Right renal pelvis (tissue), 4 donors: ENCODE results near the gene NAIP. TPM values are rescaled to one million over a fixed set of nuclear protein-coding genes. Genes with fewer than 3 reads are reported as not detected.
"Not testable (repeated sequence)": the region's sequence is repeated elsewhere in the genome, so short reads cannot be mapped to it uniquely, and the experiment has no call there.

Experiments used
- DNase-seq, 4 donors: peaks; one replicate each; pipeline ENCODE4 v3.0.0-alpha.2; 2013; ENCODE audit warnings: low read depth in 4 of 4, low spot score in 3 of 4, missing footprints in 1 of 4
- polyA plus RNA-seq, 4 donors: library from polyadenylated mRNA; unstranded; fragments of 120-200 nt; gene quantifications; one replicate each; pipeline ENCODE4 v1.2.1, GENCODE V29; 2013; ENCODE audit not compliant: insufficient read length in 4 of 4

NAIP gene
- 10 to 100 TPM; 13.9 to 21.5 (median 18.4) TPM for polyA plus RNA-seq

- not testable (repeated sequence) for DNase-seq
Measured at GRCh38 chr5:71025289-71025953, at the start of gene NAIP. TSS of gene NAIP (minus strand) at chr5:71025339. CDS start at chr5:71012915, 12,424 bp downstream.

GRCh38 chr5:71067262-71067928, 42.3 kb upstream of the NAIP start, which contains the start of gene GTF2H2:
TSS of gene GTF2H2 (minus strand) at chr5:71067676. CDS start at chr5:71062763, 4,913 bp downstream.
- DNase-seq = not testable (repeated sequence)

- not testable (repeated sequence) for DNase-seq
Measured at GRCh38 chr5:71061322-71061721, 36.2 kb upstream of the NAIP start.

GRCh38 chr5:71059426-71059825, 34.3 kb upstream of the NAIP start:
- DNase-seq = not testable (repeated sequence)

GRCh38 chr5:71044808-71045207, 19.7 kb upstream of the NAIP start:
- DNase-seq = not testable (repeated sequence)

GRCh38 chr5:71044128-71044527, 19.0 kb upstream of the NAIP start:
- DNase-seq = not testable (repeated sequence)

GRCh38 chr5:71031046-71031776, 6.1 kb upstream of the NAIP start:
- DNase-seq = not testable (repeated sequence)

GRCh38 chr5:71020643-71021042, 4.5 kb downstream of the NAIP start:
- not testable (repeated sequence) for DNase-seq

- not testable (repeated sequence) for DNase-seq
Measured at GRCh38 chr5:71018376-71019005, 6.6 kb downstream of the NAIP start.

- no peak for DNase-seq
Measured at GRCh38 chr5:71014176-71014575, 11.0 kb downstream of the NAIP start.

- DNase-seq = no peak
Measured at GRCh38 chr5:71013575-71013974, 11.6 kb downstream of the NAIP start.

GRCh38 chr5:71011194-71011792, 13.8 kb downstream of the NAIP start:
- no peak for DNase-seq

- not testable (repeated sequence) for DNase-seq
Measured at GRCh38 chr5:71006983-71007382, 18.2 kb downstream of the NAIP start.

- DNase-seq = not testable (repeated sequence)
Measured at GRCh38 chr5:70984882-70985281, 40.3 kb downstream of the NAIP start.

- not testable (repeated sequence) for DNase-seq
Measured at GRCh38 chr5:70967220-70967619, 57.9 kb downstream of the NAIP start.

GRCh38 chr5:70964531-70964930, 60.6 kb downstream of the NAIP start:
- DNase-seq = not testable (repeated sequence)

GRCh38 chr5:70953068-70953467, 72.1 kb downstream of the NAIP start:
- DNase-seq = not testable (repeated sequence)

GRCh38 chr5:70932560-70932959, 92.6 kb downstream of the NAIP start:
- not testable (repeated sequence) for DNase-seq

- not testable (repeated sequence) for DNase-seq
Measured at GRCh38 chr5:70931709-70932368, 93.3 kb downstream of the NAIP start.

GRCh38 chr5:70925211-70925562, 100.0 kb downstream of the NAIP start:
- DNase-seq = not testable (repeated sequence)
